HEK293T (cell line): ENCODE measurements around the gene CALCOCO2.

Source experiments
- ARNT ChIP-seq: fragments of 450-650 bp; IDR thresholded peaks from 2 replicates; pipeline ENCODE4 v1.6.1; 2017; ENCODE audit warnings: mild to moderate bottlenecking
- ELF4 ChIP-seq: fragments of 450-650 bp; IDR thresholded peaks from 2 replicates; pipeline ENCODE4 v1.6.1; 2017; ENCODE audit warnings: antibody characterized with exemption
- FOXA1 ChIP-seq: fragments of 450-650 bp; IDR thresholded peaks from 2 replicates; pipeline ENCODE4 v1.6.1; 2016; ENCODE audit warnings: mild to moderate bottlenecking
- FOXK2 ChIP-seq: fragments of 450-650 bp; IDR thresholded peaks from 2 replicates; pipeline ENCODE4 v1.6.1; 2016; ENCODE audit warnings: mild to moderate bottlenecking
- FOXM1 ChIP-seq: fragments of 450-650 bp; IDR thresholded peaks from 2 replicates; pipeline ENCODE4 v1.6.1; 2017; ENCODE audit warnings: mild to moderate bottlenecking, borderline replicate concordance
- ZNF384 ChIP-seq: fragments of 450-650 bp; IDR thresholded peaks from 2 replicates; pipeline ENCODE4 v1.6.1; 2016

DNA sequence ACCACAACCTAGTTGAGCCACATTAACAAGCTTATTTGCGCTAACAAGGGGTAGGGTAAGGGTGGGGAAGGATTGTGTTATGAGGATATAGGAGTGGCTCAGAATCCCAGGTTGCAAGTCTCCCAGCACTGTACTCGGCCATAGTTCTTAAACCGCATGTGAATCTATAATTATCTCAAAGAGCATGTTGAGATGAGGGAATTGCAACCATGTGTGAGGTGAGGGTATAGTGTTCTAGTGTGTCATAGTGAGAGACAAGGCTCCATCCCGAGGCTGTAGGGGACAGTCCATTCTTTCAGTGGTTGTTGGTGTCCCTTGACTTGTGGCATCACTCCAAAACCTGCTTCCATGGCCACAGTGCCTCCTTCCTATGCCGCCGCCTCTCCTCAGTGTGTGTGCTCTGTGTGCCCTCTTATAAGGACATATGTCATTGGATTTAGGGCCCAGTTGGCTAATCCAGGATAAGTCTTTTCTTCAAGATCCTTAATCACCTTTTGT lies 39.0 kb downstream of the CALCOCO2 start:
- no peak for TF ChIP-seq ELF4
- TF ChIP-seq FOXM1: no peak
- no peak for TF ChIP-seq FOXK2
- no peak for TF ChIP-seq ARNT
- no peak for TF ChIP-seq FOXA1
- TF ChIP-seq ZNF384: no peak
